HG02678 (cell line): ENCODE data around the gene SNX9.

Experiments used
- ATAC-seq: cut with Tn5 transposase; IDR thresholded peaks from one replicate; pipeline ENCODE4 v1.9.1; 2021; ENCODE audit warnings: mild to moderate bottlenecking, moderate library complexity; ENCODE audit not compliant: unreplicated experiment

Gene SNX9

DNA sequence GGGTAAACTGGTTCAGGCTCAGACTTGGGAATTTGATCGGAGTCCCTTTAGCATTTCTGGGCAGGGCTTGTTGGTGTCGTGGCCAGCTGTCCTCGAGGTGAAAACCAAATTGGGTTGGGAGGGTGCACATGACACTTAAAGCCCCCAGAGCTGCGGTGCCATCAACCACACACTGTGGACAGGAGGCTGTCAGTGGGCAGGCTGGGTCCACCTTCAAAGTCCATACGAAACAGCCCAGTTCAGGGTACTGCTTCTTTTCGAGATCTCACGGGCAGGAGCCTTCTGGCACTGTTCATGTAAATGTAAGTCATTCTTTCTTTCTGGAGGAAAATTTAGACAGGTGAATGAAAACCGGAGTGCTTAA lies 165.6 kb downstream of the SNX9 start:
- no peak for ATAC-seq

DNA sequence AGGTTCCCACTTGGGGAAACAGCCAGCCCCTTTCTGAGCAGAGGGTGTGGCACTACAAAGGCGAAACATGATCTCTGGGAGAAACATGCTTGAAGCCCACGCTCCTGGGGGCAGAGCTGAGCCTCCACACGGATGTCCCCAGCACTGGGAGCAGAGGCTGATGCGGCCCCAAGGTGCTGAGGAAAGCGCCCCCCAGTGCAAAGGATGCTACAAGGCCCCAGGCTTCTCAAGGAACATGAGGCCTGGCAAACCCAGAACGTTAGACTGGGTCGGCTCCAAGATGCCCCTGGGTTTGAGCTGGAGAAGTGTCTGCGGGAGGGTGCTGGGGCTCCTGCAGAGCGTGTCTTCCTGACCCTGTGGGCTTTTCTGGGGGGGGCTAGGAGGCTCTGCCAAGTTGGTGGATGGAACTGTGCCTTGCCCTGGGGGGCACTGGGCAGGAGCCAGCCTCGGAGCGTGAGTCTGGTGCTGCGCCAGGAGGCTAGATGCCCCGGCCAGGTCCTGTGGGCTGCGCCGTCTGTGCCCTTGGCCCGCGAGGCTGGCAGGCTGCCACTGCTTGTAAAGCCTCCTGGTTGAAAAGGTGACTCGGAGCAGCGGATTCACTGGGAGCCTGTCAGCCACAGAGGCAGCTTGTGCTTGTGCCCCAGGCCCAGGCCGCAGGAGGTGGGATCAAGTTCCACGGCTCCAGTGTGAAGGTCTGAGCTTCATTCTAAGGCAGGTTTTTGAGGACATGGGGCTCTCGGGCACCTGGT lies 166.7 kb downstream of the SNX9 start:
- ATAC-seq = peak; percentile 14

DNA sequence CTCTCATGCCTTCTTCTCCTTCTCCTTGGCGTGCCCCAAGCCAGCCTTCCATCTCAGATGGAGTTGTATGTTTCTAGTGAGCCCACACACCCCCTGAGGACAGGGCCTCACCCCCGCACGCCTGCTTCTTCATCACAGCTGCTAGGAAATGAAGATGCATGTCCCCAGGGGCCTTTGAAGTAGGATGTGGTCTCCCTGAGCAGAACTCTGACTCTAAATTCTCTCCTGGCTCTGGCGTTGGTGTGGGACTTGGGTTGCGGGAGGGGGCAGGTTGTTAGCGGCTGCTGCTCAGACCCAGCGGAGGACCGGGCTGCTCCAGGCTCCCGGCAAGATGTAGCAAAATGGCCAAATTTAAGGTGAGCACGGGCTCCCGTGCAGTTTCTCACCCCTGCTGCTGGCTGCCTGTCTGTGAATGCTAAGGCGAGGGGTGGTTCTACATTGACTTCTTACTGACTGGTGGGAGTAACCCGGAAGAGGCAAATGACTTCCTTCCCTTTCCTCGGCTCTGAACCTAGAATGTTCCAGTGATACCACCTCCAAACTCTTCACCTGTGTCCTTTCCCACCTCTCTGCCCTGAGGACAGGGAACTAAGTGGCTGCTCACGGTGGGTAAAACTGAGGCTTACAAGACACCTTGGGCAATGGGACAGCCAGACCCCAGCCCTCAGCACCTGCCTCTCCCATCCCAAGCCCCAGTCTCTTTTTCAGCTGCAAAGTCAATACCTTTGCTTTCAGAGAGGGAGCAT lies 167.4 kb downstream of the SNX9 start:
- peak; percentile 72 for ATAC-seq

DNA sequence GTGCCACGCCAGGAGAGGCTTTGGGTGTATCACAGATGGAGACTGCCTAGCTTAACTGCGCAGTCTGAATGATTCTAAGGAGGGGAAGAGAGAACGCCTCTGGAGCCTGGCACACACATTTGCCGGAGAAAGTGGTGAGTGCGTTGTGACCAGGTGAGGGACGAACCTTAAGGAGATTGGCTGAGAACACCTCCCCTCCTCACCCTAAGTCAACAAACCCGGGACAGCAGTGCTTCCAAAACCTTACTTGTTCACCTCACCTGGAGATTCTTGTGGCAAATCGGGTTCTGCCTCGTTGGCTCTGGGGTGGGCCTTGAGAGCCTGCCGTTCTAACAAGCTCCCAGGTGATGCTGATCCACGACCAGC lies 168.0 kb downstream of the SNX9 start:
- ATAC-seq = no peak

DNA sequence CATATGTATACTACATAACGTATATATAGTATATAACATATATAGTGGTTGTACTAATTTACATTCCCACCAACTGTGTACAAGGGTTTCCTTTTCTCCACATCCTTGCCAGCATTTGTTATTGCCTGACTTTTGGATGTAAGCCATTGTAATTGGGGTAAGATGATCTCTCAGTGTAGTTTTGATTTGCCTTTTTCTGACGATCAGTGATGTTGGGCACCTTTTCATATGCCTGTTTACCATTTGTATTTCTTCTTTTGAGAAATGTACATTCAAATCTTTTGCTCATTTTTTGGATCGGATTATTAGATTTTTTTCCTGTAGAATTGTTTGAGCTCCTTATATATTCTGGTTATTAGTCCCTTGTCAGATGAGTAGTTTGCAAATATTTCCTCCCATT lies 170.0 kb downstream of the SNX9 start:
- ATAC-seq = no peak

DNA sequence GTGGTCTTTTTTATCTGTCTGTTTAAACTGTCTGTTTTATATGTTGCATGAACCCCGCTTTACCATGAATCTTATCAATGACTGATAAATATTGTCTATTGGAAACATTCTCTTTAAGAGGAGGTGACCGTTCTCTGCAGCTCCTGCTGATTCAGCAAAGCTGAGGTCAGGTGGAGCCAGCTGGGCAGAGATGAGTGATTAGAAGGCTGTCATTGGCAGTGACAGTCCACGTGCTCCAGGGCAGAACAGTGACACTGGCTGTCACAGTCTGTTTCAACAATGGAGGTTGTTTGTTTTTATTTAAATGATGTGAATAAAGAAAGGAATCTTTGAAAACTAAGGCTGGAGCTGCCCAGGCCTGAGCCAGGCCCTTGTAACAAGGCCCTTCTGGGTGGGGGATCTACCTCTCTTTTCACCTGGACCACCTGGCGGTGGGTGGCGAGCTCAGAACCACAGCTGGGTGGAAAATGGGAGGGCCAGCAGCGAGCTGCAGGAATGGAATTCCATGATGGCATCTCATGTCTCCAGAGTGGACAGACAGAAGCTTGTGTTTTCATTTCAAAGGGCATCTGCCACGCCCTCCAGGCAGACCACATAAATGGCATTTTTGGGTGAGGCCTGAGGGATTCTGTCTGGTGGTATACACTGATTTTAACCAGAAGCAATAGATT lies 171.2 kb downstream of the SNX9 start:
- ATAC-seq = no peak
